ENCODE results near the gene PTPN7. TPM values are rescaled to one million over a fixed set of nuclear protein-coding genes. Genes with fewer than 3 reads are reported as not detected.
"Not testable (repeated sequence)": the region's sequence is repeated elsewhere in the genome, so short reads cannot be mapped to it uniquely, and the experiment has no call there.

The PTPN7 gene
- total RNA-seq, 2 experiments from 2014 or later, result 67.5 to 83.1 TPM

GRCh38 chr1:202143768-202144401 is 16.5 kb downstream of the PTPN7 start:
- peak overlapping the region; percentile 85 for H3K4me3 ChIP-seq (ENCODE audit: low read depth, low read length, poor library complexity, severe bottlenecking)
- BruUV-seq (replicated peaks), result no TSS peak
- H3K79me2 ChIP-seq (ENCODE audit: insufficient read depth, low read depth, low read length), result peaks cover 38% of the 10 kb centered on the region

GRCh38 chr1:202143011-202143767 is 17.2 kb downstream of the PTPN7 start:
- Histone ChIP-seq H3K4me1 (ENCODE audit: insufficient read depth, low read length, poor library complexity, severe bottlenecking) (peaks cover 17% of the 10 kb centered on the region), H3K9me3 (ENCODE audit: low read length) (no peaks in the 10 kb centered on the region), H3K4me3 (ENCODE audit: low read depth, low read length, poor library complexity, severe bottlenecking) (peak overlapping the region; percentile 85), H3K27ac (ENCODE audit: low read depth, low read length, poor library complexity, severe bottlenecking) (peak overlapping the region; percentile 71), H3K4me2 (ENCODE audit: low read length) (peak overlapping the region; percentile 94), H4K20me1 (ENCODE audit: insufficient read depth, low read length) (0 out of 2 replicates have a peak, but pooled peaks cover 5% of the 10 kb centered on the region), H3K79me2 (ENCODE audit: insufficient read depth, low read depth, low read length) (peaks cover 43% of the 10 kb centered on the region), H3K36me3 (ENCODE audit: insufficient read depth, low read length) (peaks cover 42% of the 10 kb centered on the region), H2AFZ (ENCODE audit: low read length) (peak overlapping the region; percentile 36; the same call in 1 of the 2 replicates), H3K9me2 (ENCODE audit: insufficient read depth, low read length) (no peaks in the 10 kb centered on the region)
- POLR2A ChIA-PET, result interaction anchor here (0.7 to 1.7 kb wide), 5 partner anchors 7 to 131 kb away, joined by 3 to 11 read pairs (median 4); partner anchors contain the start of gene PTPN7
- TF ChIP-seq CTCF (conservative IDR thresholded peaks at IDR 0.05; ENCODE audit: low read length) (no peak), EZH2phosphoT487 (IDR thresholded peaks at IDR 0.05; ENCODE audit: borderline replicate concordance, low read depth, low read length) (no peak)
- intact Hi-C loops (cut with micrococcal nuclease; ENCODE audit: unreplicated experiment), result no loop called here
- DNase-seq (ENCODE audit: low spot score), result peak; percentile 68
- CTCF ChIA-PET (ENCODE audit: unreplicated experiment), result interaction anchor here (0.9 to 1.2 kb wide), 3 partner anchors 12 to 198 kb away, joined by 3 to 6 read pairs (median 4); partner anchors contain the start of gene UBE2T
- no TSS peak for BruUV-seq (replicated peaks)

More at GRCh38 chr1:202143768-202144401, 16.5 kb downstream of the PTPN7 start:
- Histone ChIP-seq H3K9me3 (ENCODE audit: low read length) (no peaks in the 10 kb centered on the region), H4K20me1 (ENCODE audit: insufficient read depth, low read length) (no peaks in the 10 kb centered on the region), H2AFZ (ENCODE audit: low read length) (peak overlapping the region; percentile 36; the same call in 1 of the 2 replicates), H3K4me1 (ENCODE audit: insufficient read depth, low read length, poor library complexity, severe bottlenecking) (peaks cover 17% of the 10 kb centered on the region), H3K27ac (ENCODE audit: low read depth, low read length, poor library complexity, severe bottlenecking) (peak overlapping the region; percentile 71), H3K36me3 (ENCODE audit: insufficient read depth, low read length) (peaks cover 39% of the 10 kb centered on the region), H3K9me2 (ENCODE audit: insufficient read depth, low read length) (no peaks in the 10 kb centered on the region), H3K4me2 (ENCODE audit: low read length) (peak overlapping the region; percentile 94)
- TF ChIP-seq EZH2phosphoT487 (IDR thresholded peaks at IDR 0.05; ENCODE audit: borderline replicate concordance, low read depth, low read length) (no peak), CTCF (conservative IDR thresholded peaks at IDR 0.05; ENCODE audit: low read length) (no peak)
- ChIA-PET POLR2A (interaction anchor here (0.7 to 1.7 kb wide), 4 partner anchors 8 to 17 kb away, joined by 3 to 11 read pairs (median 6); partner anchors contain the start of gene PTPN7), CTCF (ENCODE audit: unreplicated experiment) (interaction anchor here (0.9 to 1.4 kb wide), 3 partner anchors 11 to 198 kb away, joined by 3 to 6 read pairs (median 3); partner anchors contain the start of gene UBE2T)
- intact Hi-C loops (cut with micrococcal nuclease; ENCODE audit: unreplicated experiment), result no loop called here
- peak; percentile 72 for DNase-seq (ENCODE audit: low spot score)

- H3K9me3 ChIP-seq (ENCODE audit: low read length); H3K4me3 ChIP-seq (ENCODE audit: low read depth, low read length, poor library complexity, severe bottlenecking); CTCF ChIA-PET (ENCODE audit: unreplicated experiment); H2AFZ ChIP-seq (ENCODE audit: low read length); H4K20me1 ChIP-seq (ENCODE audit: insufficient read depth, low read length); H3K27ac ChIP-seq (ENCODE audit: low read depth, low read length, poor library complexity, severe bottlenecking); H3K9me2 ChIP-seq (ENCODE audit: insufficient read depth, low read length); DNase-seq (ENCODE audit: low spot score); intact Hi-C loops (cut with micrococcal nuclease; ENCODE audit: unreplicated experiment); BruUV-seq (replicated peaks); H3K4me2 ChIP-seq (ENCODE audit: low read length): not testable (repeated sequence)
- Histone ChIP-seq H3K4me1 (ENCODE audit: insufficient read depth, low read length, poor library complexity, severe bottlenecking) (peaks cover 17% of the 10 kb centered on the region), H3K36me3 (ENCODE audit: insufficient read depth, low read length) (peaks cover 39% of the 10 kb centered on the region), H3K79me2 (ENCODE audit: insufficient read depth, low read depth, low read length) (peaks cover 43% of the 10 kb centered on the region)
- POLR2A ChIA-PET, result interaction anchor here (0.7 kb wide), 1 partner anchor 301 kb away, joined by 3 read pairs; no protein-coding TSS in a partner anchor
Observed at GRCh38 chr1:202141468-202141867, 18.9 kb downstream of the PTPN7 start.

All from OCI-LY7 (cell line).